HepG2 (cell line): ENCODE measurements around the gene GDPGP1. TPM values are rescaled to one million over a fixed set of nuclear protein-coding genes. Genes with fewer than 3 reads are reported as not detected.

Source experiments
- CCAR2 ChIP-seq: fragments of 200-400 bp; formaldehyde crosslinking; optimal IDR thresholded peaks from 2 replicates; pipeline ENCODE3; 2018; ENCODE audit warnings: low read depth, mild to moderate bottlenecking, low read length, moderate library complexity
- CREB3 ChIP-seq: sonication (generic); formaldehyde crosslinking; IDR thresholded peaks from 2 replicates; pipeline ENCODE4 v1.5.0; 2020; ENCODE audit warnings: missing genetic modification reagents
- DMAP1 ChIP-seq: IDR thresholded peaks from 2 replicates; pipeline ENCODE4 v1.6.1; 2016
- FLYWCH1 ChIP-seq: sonication (generic); formaldehyde crosslinking; IDR thresholded peaks from 2 replicates; pipeline ENCODE4 v1.8.1; 2023; ENCODE audit warnings: mild to moderate bottlenecking, missing genetic modification reagents
- GPN1 ChIP-seq: sonication (generic); formaldehyde crosslinking; IDR thresholded peaks from 2 replicates; pipeline ENCODE4 v1.5.1; 2020; ENCODE audit warnings: missing genetic modification reagents, borderline replicate concordance
- HNRNPL ChIP-seq: fragments of 200-400 bp; formaldehyde crosslinking; IDR thresholded peaks from 2 replicates; pipeline ENCODE4 v1.6.1; 2017; ENCODE audit warnings: mild to moderate bottlenecking, low read depth, low read length
- HOXA5 ChIP-seq: sonication (generic); formaldehyde crosslinking; IDR thresholded peaks from 2 replicates; pipeline ENCODE4 v1.4.0; 2020; ENCODE audit warnings: missing genetic modification reagents
- KDM5A ChIP-seq: fragments of 200-600 bp; sonication (generic); IDR thresholded peaks from 2 replicates; pipeline ENCODE4 v1.7.0; 2018; ENCODE audit warnings: antibody characterized with exemption, mild to moderate bottlenecking, low read length, borderline replicate concordance
- LCORL ChIP-seq, 2 experiments: fragments of 450-650 bp in 1 of 2; sonication (generic) in 1 of 2; formaldehyde crosslinking in 1 of 2; IDR thresholded peaks; 2 replicates each; pipeline versions ENCODE4 v1.5.0 to v1.6.1; 2017 to 2020; ENCODE audit warnings: antibody characterized with exemption in 1 of 2, missing genetic modification reagents in 1 of 2
- MAFF ChIP-seq: IDR thresholded peaks from 2 replicates; pipeline ENCODE4 v1.6.1; 2011; ENCODE audit warnings: low read depth, low read length, improper control_type of control experiment
- NAIF1 ChIP-seq: sonication (generic); formaldehyde crosslinking; IDR thresholded peaks from 2 replicates; pipeline ENCODE4 v1.5.0; 2020; ENCODE audit warnings: mild to moderate bottlenecking, missing genetic modification reagents, borderline replicate concordance
- NFYB ChIP-seq: sonication (generic); formaldehyde crosslinking; IDR thresholded peaks from 2 replicates; pipeline ENCODE4 v1.4.0; 2020; ENCODE audit warnings: missing genetic modification reagents
- RBAK ChIP-seq: sonication (generic); formaldehyde crosslinking; IDR thresholded peaks from 2 replicates; pipeline ENCODE4 v1.5.1; 2020; ENCODE audit warnings: mild to moderate bottlenecking, missing genetic modification reagents
- SMYD3 ChIP-seq: sonication (generic); formaldehyde crosslinking; IDR thresholded peaks from 2 replicates; pipeline ENCODE4 v1.8.1; 2023; ENCODE audit warnings: mild to moderate bottlenecking, missing genetic modification reagents
- ZC3H4 ChIP-seq: sonication (generic); formaldehyde crosslinking; IDR thresholded peaks from 2 replicates; pipeline ENCODE4 v1.4.0; 2020; ENCODE audit warnings: missing genetic modification reagents, borderline replicate concordance
- ZFP82 ChIP-seq: sonication (generic); formaldehyde crosslinking; IDR thresholded peaks from 2 replicates; pipeline ENCODE4 v1.5.1; 2020; ENCODE audit warnings: mild to moderate bottlenecking, missing genetic modification reagents, borderline replicate concordance
- ZNF354B ChIP-seq: sonication (generic); formaldehyde crosslinking; IDR thresholded peaks from 2 replicates; pipeline ENCODE4 v1.8.0; 2022; ENCODE audit warnings: mild to moderate bottlenecking, missing genetic modification reagents
- ZNF382 ChIP-seq: sonication (generic); formaldehyde crosslinking; IDR thresholded peaks from 2 replicates; pipeline ENCODE4 v1.5.0; 2020; ENCODE audit warnings: missing genetic modification reagents, mild to moderate bottlenecking, borderline replicate concordance
- ZNF564 ChIP-seq: sonication (generic); formaldehyde crosslinking; IDR thresholded peaks from 2 replicates; pipeline ENCODE4 v1.8.1; 2023; ENCODE audit warnings: mild to moderate bottlenecking, missing genetic modification reagents
- ZNF724P ChIP-seq: sonication (generic); formaldehyde crosslinking; IDR thresholded peaks from 2 replicates; pipeline ENCODE4 v1.8.0; 2022; ENCODE audit warnings: missing genetic modification reagents, borderline replicate concordance
- ZNF772 ChIP-seq: sonication (generic); formaldehyde crosslinking; IDR thresholded peaks from 2 replicates; pipeline ENCODE4 v1.5.0; 2020; ENCODE audit warnings: mild to moderate bottlenecking, missing genetic modification reagents
- ZNF775 ChIP-seq: sonication (generic); formaldehyde crosslinking; IDR thresholded peaks from 2 replicates; pipeline ENCODE4 v1.4.0; 2020; ENCODE audit warnings: missing genetic modification reagents, mild to moderate bottlenecking, moderate library complexity, borderline replicate concordance
- ZSCAN5A ChIP-seq: sonication (generic); formaldehyde crosslinking; IDR thresholded peaks from 2 replicates; pipeline ENCODE4 v1.8.0; 2022; ENCODE audit warnings: mild to moderate bottlenecking, missing genetic modification reagents, borderline replicate concordance
- polyA plus RNA-seq, 8 experiments: library from polyadenylated mRNA; depleted of rRNA in 3 of 8; stranded (reverse) in 7 of 8; unstranded in 1 of 8; fragments of >200 nt; fragmentation: Illumina TruSeq in 4 of 8; extraction: Trizol in 4 of 8; gene quantifications; 2 replicates each; pipeline versions ENCODE4 v1.2.1 to v1.2.3, GENCODE V29; 2011 to 2016; ENCODE audit warnings: low read depth in 4 of 8, missing spikeins in 1 of 8, mixed read lengths in 1 of 8; ENCODE audit not compliant: insufficient read depth in 1 of 8
- total RNA-seq, 5 experiments: library from RNA; depleted of rRNA; stranded (reverse); fragments of >200 nt; fragmentation: Illumina TruSeq; extraction: Trizol; gene quantifications; 2 replicates each; pipeline ENCODE4 v1.2.3, GENCODE V29; 2016; ENCODE audit warnings: low read depth in 1 of 5
- TF ChIP-seq, protein P1 (sequence below): sonication (generic); formaldehyde crosslinking; IDR thresholded peaks from 2 replicates; pipeline ENCODE4 v1.5.0; 2020; ENCODE audit warnings: mild to moderate bottlenecking, missing genetic modification reagents

GDPGP1 gene
- total and polyA plus RNA-seq, 2 of the 13 experiments (the other 11 are each of a cell fraction or from before 2014, with no cell fraction given), result 1.5 to 4.3 TPM

DNA sequence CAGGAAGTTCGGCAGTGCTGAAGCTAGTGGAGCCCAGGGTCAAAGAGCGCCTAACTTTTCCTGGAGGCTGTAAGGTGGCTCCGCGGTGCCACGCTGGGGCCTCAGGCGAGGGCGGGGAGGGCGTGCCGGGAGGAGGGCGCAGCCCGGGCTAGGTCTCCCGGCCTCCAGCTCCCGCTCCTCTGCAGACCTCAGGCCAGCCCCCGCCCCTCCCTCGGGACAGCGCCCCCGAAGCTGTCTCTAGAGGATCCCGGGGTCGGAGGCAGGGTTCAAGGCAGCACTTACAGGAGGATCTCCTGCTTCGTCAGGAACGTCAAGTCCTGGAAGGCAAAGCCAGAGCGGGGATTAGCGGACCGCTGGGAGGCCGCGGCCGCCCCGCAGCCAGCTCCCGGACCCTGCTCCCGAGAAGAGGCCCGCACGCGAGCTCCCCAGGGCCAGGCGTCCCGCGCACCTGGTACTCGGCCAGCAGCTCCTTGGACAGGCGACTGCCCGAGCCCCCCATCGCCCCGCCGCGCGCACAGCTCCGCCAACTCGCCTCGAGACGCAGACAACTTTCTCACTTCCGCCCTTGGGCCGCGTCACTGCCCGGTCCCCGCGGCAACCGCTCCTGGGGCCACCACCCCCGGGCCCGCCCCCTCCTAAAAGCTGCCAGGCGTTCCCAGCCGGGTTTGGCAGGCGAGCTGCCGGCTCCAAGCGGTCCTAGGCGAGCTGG, 468 bp upstream of the GDPGP1 start, which contains the start of gene CIB1 (continued):
- TF ChIP-seq ZNF354B (CRISPR knock-in tag), result no peak
- peak; percentile 75 for TF ChIP-seq DMAP1 (CRISPR knock-in tag)
- TF ChIP-seq ZNF724P (CRISPR knock-in tag), result no peak
- TF ChIP-seq ZNF382 (CRISPR knock-in tag), result no peak
- no peak; the same call in 1 of the 2 replicates for TF ChIP-seq GPN1 (CRISPR knock-in tag)
- TF ChIP-seq CCAR2, result no peak
- TF ChIP-seq NAIF1, result no peak
- peak; percentile 75; the same call in 1 of the 2 replicates for TF ChIP-seq ZNF564
- no peak for TF ChIP-seq ZC3H4 (CRISPR knock-in tag)
- no peak for TF ChIP-seq RBAK
- TF ChIP-seq MAFF, result no peak
- TF ChIP-seq ZFP82, result no peak
- peak; percentile 86 for TF ChIP-seq HNRNPL
- no peak for TF ChIP-seq ZSCAN5A (CRISPR knock-in tag)
- TF ChIP-seq LCORL (IDR thresholded peaks at IDR 0.05), result no peak
- peak; percentile 59; the same call in 1 of the 2 replicates for TF ChIP-seq LCORL (CRISPR knock-in tag; IDR thresholded peaks at IDR 0.05)
- no peak for TF ChIP-seq SMYD3
- TF ChIP-seq KDM5A, result peak; percentile 16; the same call in 1 of the 2 replicates
- no peak for TF ChIP-seq ZNF775
- TF ChIP-seq CREB3 (CRISPR knock-in tag), result no peak; the same call in 1 of the 2 replicates
- TF ChIP-seq ZNF772, result peak; percentile 78; the same call in 1 of the 2 replicates
- TF ChIP-seq, protein P1, sequence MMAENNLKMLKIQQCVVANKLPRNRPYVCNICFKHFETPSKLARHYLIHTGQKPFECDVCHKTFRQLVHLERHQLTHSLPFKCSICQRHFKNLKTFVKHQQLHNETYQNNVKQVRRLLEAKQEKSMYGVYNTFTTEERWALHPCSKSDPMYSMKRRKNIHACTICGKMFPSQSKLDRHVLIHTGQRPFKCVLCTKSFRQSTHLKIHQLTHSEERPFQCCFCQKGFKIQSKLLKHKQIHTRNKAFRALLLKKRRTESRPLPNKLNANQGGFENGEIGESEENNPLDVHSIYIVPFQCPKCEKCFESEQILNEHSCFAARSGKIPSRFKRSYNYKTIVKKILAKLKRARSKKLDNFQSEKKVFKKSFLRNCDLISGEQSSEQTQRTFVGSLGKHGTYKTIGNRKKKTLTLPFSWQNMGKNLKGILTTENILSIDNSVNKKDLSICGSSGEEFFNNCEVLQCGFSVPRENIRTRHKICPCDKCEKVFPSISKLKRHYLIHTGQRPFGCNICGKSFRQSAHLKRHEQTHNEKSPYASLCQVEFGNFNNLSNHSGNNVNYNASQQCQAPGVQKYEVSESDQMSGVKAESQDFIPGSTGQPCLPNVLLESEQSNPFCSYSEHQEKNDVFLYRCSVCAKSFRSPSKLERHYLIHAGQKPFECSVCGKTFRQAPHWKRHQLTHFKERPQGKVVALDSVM (CRISPR knock-in tag), result peak; percentile 44; the same call in 1 of the 2 replicates
- no peak for TF ChIP-seq FLYWCH1 (CRISPR knock-in tag)
- peak; percentile 13; the same call in 1 of the 2 replicates for TF ChIP-seq HOXA5 (CRISPR knock-in tag)
- TF ChIP-seq NFYB (CRISPR knock-in tag), result no peak
